ENCODE results near the gene TRIP10.
"Not testable (repeated sequence)": the region's sequence is repeated elsewhere in the genome, so short reads cannot be mapped to it uniquely, and the experiment has no call there.

TRIP10 gene

GRCh38 chr19:6773323-6773931 lies 33.9 kb downstream of the TRIP10 start:
- no peak for TF ChIP-seq CTCF (IDR thresholded peaks at IDR 0.05; ENCODE audit: control insufficient read depth, insufficient read depth, low read depth, low read length, missing control alignments)
- H3K4me3 ChIP-seq (ENCODE audit: control insufficient read depth, low read depth, low read length), result no peak overlapping the region
- DNase-seq (ENCODE audit: low read depth), result no peak

GRCh38 chr19:6774821-6775707 lies 35.6 kb downstream of the TRIP10 start:
- no peak overlapping the region for H3K4me3 ChIP-seq (ENCODE audit: control insufficient read depth, low read depth, low read length)
- no peak for TF ChIP-seq CTCF (IDR thresholded peaks at IDR 0.05; ENCODE audit: control insufficient read depth, insufficient read depth, low read depth, low read length, missing control alignments)

GRCh38 chr19:6776045-6776444 lies 36.6 kb downstream of the TRIP10 start:
- not testable (repeated sequence) for DNase-seq (ENCODE audit: low read depth); H3K4me3 ChIP-seq (ENCODE audit: control insufficient read depth, low read depth, low read length)

More at GRCh38 chr19:6774821-6775707, 35.6 kb downstream of the TRIP10 start:
- no peak for DNase-seq (ENCODE audit: low read depth)

- DNase-seq (ENCODE audit: low read depth), result no peak
- TF ChIP-seq CTCF (IDR thresholded peaks at IDR 0.05; ENCODE audit: control insufficient read depth, insufficient read depth, low read depth, low read length, missing control alignments), result no peak
- H3K4me3 ChIP-seq (ENCODE audit: control insufficient read depth, low read depth, low read length), result no peak overlapping the region
Measured at GRCh38 chr19:6776999-6777398, 37.5 kb downstream of the TRIP10 start.

GRCh38 chr19:6777434-6777833 lies 38.0 kb downstream of the TRIP10 start:
- no peak for TF ChIP-seq CTCF (IDR thresholded peaks at IDR 0.05; ENCODE audit: control insufficient read depth, insufficient read depth, low read depth, low read length, missing control alignments)
- DNase-seq (ENCODE audit: low read depth), result no peak
- no peak overlapping the region for H3K4me3 ChIP-seq (ENCODE audit: control insufficient read depth, low read depth, low read length)

GRCh38 chr19:6778386-6778785 lies 38.9 kb downstream of the TRIP10 start:
- no peak for DNase-seq (ENCODE audit: low read depth)
- TF ChIP-seq CTCF (IDR thresholded peaks at IDR 0.05; ENCODE audit: control insufficient read depth, insufficient read depth, low read depth, low read length, missing control alignments), result no peak

GRCh38 chr19:6779206-6779605 lies 39.7 kb downstream of the TRIP10 start:
- no peak for DNase-seq (ENCODE audit: low read depth)
- TF ChIP-seq CTCF (IDR thresholded peaks at IDR 0.05; ENCODE audit: control insufficient read depth, insufficient read depth, low read depth, low read length, missing control alignments), result no peak
- no peak overlapping the region for H3K4me3 ChIP-seq (ENCODE audit: control insufficient read depth, low read depth, low read length)

More at GRCh38 chr19:6778386-6778785, 38.9 kb downstream of the TRIP10 start:
- H3K4me3 ChIP-seq (ENCODE audit: control insufficient read depth, low read depth, low read length), result no peak overlapping the region
